ENCODE data around the gene ADGRL3. TPM values are rescaled to one million over a fixed set of nuclear protein-coding genes. Genes with fewer than 3 reads are reported as not detected.

ADGRL3 gene
- total RNA-seq (2022; extraction: Qiagen RNA extraction) = 0.02 to 0.10 TPM (median 0.03 TPM) in 5 replicates

GRCh38 chr4:61200187-61200915, at the start of gene ADGRL3:
Gene ADGRL3 (plus strand): TSS chr4:61200326.

